Fibroblast of pulmonary artery (primary cell): ENCODE data around the gene SLAIN2.

Source experiments
- DNase-seq: peaks from one replicate; pipeline ENCODE4 v3.0.0-alpha.2; 2010; ENCODE audit warnings: low read depth
- H3K4me3 ChIP-seq: replicated peaks from 2 replicates; pipeline ENCODE4 v1.5.1; 2011; ENCODE audit warnings: low read depth, mild to moderate bottlenecking, control low read depth, low read length, moderate library complexity
- TF ChIP-seq, protein P1 (sequence below): IDR thresholded peaks from 2 replicates; pipeline ENCODE4 v1.5.1; 2011; ENCODE audit warnings: mild to moderate bottlenecking, control low read depth, low read length, inconsistent platforms; ENCODE audit errors: missing control alignments

Gene SLAIN2

DNA sequence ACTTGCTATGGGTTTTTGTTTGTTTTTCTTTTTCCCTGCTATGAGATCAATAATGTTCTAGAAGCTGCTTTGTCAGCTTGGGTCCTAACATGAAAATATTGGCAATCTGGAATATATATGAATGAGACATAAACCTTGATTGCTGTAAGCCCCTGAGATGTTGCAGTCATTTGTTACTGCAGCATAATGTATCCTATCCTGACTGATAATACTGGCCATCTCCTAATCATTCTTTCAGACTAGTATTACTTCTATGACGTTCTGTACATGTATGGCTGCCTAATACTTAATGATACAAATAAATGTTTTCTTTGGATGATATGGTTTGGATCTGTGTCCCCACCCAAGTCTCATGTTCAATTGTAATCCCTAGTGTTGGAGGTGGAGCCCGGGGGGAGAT is 19.3 kb upstream of the SLAIN2 start:
- TF ChIP-seq, protein P1, sequence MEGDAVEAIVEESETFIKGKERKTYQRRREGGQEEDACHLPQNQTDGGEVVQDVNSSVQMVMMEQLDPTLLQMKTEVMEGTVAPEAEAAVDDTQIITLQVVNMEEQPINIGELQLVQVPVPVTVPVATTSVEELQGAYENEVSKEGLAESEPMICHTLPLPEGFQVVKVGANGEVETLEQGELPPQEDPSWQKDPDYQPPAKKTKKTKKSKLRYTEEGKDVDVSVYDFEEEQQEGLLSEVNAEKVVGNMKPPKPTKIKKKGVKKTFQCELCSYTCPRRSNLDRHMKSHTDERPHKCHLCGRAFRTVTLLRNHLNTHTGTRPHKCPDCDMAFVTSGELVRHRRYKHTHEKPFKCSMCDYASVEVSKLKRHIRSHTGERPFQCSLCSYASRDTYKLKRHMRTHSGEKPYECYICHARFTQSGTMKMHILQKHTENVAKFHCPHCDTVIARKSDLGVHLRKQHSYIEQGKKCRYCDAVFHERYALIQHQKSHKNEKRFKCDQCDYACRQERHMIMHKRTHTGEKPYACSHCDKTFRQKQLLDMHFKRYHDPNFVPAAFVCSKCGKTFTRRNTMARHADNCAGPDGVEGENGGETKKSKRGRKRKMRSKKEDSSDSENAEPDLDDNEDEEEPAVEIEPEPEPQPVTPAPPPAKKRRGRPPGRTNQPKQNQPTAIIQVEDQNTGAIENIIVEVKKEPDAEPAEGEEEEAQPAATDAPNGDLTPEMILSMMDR: no peak
- H3K4me3 ChIP-seq: no peak overlapping the region
- no peak for DNase-seq

DNA sequence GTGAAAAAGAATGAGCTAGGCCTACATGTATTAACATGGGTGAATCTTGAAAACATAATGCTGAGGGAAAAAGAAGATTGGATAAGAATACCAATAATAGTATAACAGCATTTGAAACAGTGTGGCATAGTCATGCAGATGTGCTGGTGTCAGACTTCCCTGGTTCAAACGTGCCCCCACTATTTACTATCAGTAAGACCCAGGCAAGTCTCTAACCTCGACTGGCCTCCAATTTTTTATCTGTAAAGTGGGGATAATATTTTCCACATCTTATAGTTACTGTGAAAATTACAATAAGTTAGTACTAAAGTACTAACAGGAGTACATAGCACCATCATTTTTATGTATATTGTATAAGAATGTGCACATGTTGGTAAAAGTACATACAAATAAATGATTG is 17.0 kb upstream of the SLAIN2 start:
- TF ChIP-seq, protein P1: no peak
- DNase-seq: no peak
- no peak overlapping the region for H3K4me3 ChIP-seq

DNA sequence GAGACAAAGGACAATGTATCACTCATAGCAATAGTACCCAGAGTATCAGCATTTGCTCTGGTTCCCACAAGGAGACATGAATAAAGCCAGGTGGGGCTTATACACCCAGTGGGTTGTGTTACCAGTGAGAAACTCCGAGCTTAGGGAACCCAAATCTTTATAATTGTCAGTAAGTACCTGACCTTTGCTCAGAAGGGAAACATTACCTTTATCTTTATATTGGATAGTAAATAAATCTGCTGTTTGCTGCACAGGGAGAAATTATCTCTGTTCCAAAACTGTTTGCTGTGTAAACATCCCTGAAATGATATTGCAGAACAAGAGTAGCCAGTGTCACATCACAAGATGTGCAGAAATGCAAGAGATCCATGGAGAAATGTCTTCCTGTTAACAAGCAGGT is 12.1 kb upstream of the SLAIN2 start:
- no peak overlapping the region for H3K4me3 ChIP-seq
- TF ChIP-seq, protein P1: no peak
- DNase-seq: no peak

DNA sequence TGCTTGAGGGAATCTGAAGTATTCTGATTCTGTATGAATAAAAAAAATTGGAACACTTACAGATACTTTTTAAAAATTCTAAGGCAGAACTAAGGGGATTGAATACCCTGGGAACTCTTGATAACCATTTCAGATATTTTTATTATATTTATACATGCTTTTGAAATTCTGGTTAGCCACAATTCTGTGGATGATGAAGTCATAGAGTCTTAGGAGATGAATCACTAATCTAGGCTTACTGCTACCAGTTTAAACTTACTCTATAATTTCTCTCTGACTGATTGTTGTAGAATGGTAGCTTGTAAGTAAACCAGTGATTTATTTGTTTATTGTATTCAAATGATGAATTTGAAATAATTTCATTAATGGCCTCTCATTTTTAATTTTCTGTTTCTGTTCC is 11.4 kb upstream of the SLAIN2 start:
- no peak overlapping the region for H3K4me3 ChIP-seq
- TF ChIP-seq, protein P1: no peak
- peak; percentile 85 for DNase-seq

DNA sequence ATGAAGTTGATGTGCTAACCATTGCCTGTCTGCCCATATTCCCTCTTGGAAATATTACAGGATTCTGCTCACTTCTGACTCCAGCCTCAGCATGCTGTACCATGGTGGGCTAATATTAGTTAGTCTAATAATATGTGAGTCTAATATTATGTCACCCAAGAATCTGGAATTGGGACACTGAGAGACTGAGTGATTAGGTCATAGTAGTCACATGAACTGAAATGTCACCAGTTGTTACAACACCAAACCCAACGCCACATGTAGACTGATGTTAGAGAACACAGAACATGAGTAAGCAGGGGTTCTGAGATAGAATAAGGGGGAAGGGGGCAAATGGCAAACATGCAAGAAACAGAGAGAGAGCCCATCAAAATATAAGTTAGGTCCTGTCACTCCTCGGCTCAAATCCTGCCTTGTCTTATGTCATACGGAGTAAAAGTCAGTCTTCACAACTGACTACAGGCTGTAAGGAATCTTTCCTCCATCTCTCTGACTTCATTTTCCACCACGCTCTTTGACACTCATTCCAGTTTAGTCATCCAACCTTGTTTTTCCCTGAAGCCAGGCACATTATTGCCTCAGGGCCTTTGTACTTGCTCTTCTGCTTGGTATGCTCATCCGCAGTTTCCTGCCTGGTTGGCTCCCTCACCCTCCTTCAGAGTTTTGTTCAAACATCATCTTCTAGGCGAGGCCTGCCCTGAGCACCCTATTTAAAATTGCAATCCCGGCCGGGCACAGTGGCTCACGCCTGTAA is 9.6 kb upstream of the SLAIN2 start:
- DNase-seq: peak; percentile 69
- H3K4me3 ChIP-seq: no peak overlapping the region
- TF ChIP-seq, protein P1: no peak

DNA sequence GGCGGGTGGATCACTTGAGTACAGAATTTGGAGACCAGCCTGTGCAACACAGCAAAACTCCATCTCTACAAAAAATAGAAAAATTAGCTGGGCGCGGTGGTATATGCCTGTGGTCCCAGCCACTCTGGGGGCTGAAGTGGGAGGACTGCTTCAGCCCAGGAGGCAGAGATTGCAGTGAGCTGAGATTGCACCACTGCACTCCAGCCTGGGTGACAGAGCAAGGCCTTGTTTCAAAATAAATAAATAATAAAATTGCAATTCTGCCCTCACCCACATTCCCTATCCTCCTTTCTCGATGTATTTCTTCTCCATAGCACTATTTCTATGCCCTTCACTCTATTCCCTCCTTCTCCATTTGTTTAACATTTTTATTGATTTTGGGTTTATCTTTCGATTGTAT is 8.7 kb upstream of the SLAIN2 start:
- DNase-seq: no peak
- no peak overlapping the region for H3K4me3 ChIP-seq
- TF ChIP-seq, protein P1: no peak

DNA sequence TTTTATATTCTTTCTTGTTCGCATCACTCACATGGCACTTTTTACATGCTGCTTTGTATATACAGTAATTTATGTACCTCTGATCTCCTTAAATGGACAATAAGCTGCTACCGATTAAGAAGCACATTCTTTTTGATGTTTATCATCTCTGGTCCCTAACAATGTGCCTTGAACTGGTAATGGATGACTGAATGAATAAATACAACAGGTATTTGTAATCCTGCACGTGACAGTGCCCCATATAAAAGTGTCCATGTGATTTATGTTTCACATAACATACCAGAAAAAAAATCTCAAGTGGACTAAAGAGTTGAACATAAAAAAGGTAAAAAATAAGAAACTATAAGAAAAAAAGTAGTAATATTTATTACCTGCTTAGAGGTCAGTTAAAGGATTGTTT is 7.7 kb upstream of the SLAIN2 start:
- H3K4me3 ChIP-seq: no peak overlapping the region
- TF ChIP-seq, protein P1: no peak
- no peak for DNase-seq
